GM19099 (cell line): Measurements from ENCODE around the gene ACACA.

Source experiments
- POLR2A ChIP-seq: IDR thresholded peaks from 3 replicates; pipeline ENCODE4 v1.6.1; 2011; ENCODE audit warnings: low read depth; ENCODE audit not compliant: insufficient read length; ENCODE audit errors: extremely low read depth

Gene ACACA

DNA sequence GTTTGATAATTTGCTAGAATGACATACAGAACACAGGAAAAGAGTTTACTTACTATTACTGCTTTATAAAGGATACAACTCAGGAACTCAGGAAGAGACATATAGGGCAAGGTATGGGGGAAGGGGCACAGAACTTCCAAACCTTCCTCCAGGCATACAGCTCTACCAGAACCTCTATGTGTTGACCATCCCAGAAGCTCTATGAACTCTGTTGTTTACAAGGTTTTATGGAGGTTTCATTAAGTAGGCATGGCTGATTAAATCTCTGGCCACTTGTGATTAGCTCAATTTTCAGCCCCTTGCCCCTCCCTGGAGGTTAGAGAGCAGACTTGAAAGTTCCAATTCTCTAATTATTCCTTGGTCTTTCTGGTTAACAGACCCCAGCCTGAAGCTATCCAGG is 91.0 kb downstream of the ACACA start:
- TF ChIP-seq POLR2A, result no peak

DNA sequence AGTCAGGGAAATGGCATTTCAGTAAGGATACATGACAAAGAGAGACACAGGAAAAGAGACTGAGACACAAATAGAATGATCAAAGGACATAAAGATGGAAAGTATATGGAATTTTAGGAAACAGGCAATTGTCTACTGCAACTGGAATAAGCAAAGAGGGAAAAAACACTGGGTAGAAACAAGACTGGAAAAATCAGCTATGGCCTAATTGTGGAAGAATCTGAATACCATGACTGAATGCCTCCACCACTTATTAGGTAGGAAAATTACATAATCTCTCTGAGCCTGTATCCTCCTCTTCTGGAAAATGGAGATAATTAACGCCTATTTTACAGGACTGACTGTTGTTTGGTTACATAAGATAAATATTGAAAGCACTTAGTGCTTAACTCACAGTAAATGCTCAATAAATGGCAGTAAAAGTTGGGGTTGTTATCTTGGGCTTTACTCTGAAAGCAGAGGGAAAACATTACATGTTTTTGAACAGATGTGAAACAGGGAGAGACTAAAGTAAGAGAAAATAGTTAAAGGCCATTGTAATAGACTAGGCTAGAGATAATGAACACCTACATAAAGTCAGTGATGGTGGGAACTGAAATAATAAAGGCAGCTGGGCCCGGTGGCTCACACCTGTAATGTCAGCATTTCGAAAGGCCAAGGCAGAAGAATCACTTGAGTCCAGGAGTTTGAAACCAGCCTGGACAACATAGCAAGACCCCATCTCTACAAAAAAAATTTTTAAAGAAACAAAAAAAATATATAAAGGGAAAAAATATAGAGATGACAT is 94.3 kb downstream of the ACACA start:
- TF ChIP-seq POLR2A, result no peak

DNA sequence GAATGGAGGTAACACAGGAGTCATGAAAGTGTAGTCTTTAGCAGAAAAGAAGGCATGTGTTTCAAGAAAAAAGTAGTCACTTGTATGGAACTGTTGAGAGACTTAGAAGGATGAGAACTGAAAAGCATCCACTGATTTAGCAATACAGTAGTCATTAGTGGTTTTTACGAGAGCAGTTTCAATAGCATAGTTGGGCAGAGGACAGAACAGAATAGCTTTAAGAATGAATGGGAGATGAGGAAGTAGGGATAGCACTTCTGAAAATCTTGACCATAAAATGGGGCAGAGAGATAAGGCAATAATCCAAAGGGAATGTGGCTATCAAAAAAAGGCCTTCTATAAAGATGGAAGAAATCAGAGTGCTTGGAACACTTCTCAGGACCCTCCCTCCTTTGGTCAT is 95.7 kb downstream of the ACACA start:
- no peak for TF ChIP-seq POLR2A

DNA sequence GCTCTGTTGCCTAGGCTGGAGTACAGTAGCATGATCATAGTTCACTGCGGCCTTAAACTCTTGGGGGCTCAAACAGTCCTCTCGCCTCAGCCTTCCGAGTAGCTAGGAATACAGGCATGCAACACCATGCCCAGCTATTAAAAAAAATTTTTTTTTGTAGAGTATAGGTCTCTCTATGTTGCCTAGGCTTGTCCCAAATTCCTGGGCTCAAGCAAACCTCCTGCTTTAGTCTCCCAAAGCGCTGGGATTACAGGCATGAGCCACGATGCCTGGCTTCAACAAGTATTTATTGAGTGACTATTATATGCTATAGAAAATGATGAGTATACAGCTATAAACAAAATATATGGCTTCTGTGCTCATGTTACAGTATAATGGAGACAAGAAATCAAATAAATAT is 97.6 kb downstream of the ACACA start:
- no peak for TF ChIP-seq POLR2A

DNA sequence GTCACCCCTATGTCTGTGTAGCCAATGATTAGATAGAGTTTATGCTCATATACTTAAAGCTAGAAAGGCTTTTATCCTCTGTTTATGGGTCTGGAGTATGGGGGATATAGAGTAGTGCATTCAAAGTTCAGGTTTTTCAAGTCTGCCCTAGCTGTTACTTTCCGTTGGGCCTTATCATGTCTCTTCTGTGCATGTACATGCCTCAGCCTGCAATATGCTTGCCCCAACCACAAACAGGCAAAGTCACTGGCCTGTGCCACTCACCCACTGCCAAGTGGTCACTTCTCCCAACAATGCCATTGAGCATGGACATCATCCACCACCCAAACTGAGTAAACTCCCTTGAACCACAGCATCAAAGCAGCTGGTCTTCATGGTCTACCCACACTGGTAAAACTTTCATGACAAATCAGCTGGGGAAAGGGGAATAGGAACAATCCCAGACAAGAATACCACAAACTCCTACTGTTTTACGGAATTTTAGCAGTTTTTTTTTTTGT is 101.2 kb downstream of the ACACA start:
- TF ChIP-seq POLR2A, result no peak

DNA sequence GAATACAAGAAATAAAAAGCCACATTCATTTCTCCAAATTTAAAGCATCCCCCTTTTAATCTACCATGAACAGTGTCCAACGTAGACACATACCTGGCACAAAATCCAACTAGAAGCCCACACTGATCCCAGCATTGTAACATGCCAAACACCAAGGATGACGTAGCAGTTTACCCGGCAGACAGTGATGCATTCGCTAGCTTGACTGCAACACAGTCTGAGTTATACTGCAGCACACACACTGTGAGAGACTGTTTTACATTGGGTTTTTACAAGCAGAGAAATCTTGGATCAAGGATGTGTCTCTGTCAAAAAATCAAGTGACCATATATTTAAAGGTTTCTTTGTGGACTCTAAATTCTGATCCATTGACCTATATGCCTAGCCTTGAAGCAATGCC is 105.3 kb downstream of the ACACA start:
- no peak for TF ChIP-seq POLR2A

DNA sequence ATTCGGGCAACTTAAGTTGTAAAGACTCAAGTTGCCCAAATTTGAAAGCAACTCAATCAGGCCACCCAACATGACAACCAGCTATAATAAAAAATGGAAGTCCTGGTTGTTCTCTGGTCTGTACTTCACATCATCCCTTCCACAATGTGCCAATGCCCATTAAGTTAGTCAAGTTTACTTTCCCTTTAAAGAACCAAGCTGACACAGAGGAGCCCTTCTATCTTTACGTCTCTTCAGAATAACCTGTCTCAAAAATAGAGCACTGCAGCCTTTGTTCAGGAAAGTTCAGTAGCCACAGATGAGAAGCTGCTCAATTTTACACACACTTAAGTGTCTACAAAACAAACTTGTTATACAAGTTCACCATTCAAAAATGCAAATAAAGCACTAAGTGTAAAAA is 106.0 kb downstream of the ACACA start:
- TF ChIP-seq POLR2A, result no peak

DNA sequence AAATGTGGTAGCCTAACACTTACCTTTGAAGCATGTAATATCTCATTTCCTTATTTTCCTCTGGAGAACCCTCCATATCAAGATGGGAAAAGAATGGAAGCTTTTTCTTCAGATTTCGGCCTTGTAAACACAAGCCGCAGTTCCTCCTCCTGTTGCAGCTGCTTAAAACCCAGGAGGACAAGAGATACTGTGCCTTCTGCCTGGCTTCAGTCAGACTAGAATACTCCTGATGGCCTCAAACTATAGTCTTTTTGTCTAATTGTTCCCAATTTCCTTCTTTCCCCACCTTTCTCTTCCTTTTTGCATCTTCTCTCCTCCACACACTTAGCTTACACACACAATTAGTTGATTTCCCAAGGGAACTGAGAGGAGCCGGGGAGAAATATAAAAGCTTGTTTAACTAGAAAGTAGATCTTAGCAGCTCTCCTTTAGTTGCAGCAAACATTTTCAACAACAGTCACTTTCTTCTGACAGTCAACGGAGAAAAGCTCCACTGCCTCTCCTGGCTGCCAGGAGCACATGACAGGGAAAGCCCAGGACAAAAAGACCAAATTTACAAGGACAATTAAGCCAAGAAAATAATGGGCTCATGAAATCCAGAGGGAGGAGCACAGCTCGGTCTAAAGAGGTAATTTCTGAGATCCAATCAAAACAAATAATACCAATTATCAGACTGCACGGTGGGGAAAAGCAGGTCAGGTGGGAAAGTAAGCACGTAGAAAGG is 107.2 kb downstream of the ACACA start:
- no peak for TF ChIP-seq POLR2A

DNA sequence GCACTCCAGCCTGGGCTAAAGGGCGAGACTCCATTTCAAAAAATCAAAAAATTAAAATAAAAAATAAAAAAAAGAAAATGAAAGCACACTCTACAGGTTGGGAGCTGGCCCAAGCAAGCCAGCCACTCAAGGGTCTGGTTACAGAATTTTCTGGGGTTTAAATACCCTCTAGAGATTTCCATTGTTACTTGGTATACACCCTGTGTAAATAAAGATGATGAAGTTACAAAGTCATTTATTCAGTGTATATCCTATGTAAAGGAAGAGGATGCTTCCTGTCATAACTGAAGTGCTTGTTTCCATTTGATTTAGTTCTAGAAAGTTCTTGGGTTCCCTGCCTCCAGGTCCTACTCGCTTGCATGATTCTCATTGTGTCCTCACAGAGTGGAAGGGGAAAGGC is 110.7 kb downstream of the ACACA start:
- no peak for TF ChIP-seq POLR2A

DNA sequence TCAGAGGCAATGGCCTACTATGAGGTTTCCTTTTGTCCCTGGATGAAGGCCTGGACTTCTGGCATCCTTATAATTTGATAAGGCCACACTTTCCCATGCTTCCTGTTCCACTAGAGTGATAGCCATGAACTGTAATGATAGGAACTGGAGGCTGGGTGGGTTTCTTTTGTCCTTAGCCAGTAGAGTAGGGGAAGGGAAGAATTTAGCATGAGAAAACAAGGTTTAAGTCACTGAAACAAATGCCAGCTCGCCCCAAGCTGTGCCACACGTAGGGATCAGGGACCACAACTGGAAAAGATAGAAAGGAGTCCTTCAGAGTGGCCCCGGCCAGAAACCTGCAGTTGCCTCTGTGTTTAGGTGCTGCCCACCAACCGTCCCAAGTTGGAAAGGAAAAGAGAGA is 111.7 kb downstream of the ACACA start:
- no peak for TF ChIP-seq POLR2A

DNA sequence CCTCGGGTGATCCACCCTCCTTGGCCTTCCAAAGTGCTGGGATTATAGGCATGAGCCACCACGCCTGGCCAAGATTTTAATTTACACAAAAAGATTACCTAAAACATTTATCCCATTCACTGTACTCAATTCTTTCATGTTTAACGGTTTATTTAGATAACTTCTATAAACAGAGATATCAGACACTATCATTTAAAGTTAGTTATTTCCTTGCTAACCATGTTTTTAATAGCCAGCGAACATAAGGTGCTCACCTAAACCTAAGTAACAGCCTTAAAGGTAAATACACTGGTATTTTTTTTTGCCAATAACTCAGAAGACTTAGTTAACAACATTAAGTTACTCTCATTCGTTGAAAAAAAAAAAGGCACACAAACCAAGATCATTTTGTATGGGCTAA is 112.9 kb downstream of the ACACA start:
- no peak for TF ChIP-seq POLR2A

DNA sequence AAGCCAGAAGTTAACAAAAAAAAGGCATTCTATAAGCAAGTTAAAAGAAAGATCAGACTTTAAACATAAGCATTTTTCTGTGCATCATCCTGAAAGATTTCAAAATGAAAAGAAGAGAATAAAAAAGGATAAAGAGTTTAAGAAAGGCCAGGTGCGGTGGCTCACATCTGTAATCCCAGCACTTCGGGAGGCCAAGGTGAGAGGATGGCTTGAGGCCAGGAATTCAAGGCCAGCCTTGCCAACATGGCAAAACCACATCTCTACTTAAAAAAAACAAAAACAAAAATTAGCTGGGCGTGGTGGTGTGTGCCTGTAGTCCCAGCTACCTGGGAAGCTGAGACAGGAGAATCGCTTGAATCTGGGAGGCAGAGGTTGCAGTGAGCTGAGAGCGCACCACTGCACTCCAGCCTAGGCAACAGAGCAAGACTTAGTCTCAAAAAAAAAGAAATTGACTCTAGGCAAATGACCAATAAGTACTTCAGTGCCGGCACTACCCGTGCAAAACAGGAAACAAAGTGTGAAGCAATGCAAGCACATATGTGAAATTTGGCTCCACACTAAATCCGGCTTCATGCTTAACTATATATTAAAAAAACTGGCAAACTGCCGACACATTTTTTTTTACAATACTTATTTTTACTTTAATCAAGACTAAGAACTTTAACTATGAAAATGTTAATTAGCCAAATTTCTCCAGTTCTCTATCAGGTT is 114.1 kb downstream of the ACACA start:
- TF ChIP-seq POLR2A, result no peak

DNA sequence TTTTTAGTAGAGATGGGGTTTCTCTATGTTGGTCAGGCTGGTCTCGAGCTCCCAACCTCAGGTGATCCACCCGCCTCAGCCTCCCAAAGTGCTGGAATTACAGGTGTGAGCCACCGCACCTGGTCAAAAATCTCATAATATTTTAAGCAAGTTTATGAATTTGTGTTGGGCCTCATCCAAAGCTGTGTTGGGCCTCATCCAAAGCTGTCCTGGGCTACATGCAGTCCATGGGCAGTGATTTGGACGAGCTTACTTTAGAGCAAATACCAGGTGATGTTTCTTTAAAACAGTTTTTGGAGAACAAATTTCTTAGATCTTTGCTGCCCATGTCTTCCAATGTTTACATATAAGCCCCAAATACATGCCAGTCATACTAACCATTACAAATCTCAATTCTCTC is 115.3 kb downstream of the ACACA start:
- no peak for TF ChIP-seq POLR2A

DNA sequence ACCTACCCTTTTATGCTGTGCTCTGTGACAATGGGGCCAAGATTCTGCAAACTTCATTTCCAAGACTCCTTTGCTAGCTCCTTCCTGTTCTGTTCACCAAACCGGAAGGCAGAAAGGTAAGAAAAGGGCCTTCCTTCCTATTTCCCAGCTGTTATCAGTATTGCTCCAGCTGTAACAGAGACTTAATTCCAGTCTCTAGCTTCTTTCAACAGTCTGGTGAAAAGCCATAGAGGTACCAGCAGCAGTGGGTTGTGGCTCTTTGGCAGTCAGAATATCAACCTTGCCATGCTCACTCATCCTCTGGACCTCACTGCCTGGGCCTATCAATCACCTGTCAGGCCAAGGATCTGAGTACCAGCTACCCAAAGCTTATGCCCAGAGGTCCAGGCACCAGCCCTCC is 120.2 kb downstream of the ACACA start:
- TF ChIP-seq POLR2A, result no peak

DNA sequence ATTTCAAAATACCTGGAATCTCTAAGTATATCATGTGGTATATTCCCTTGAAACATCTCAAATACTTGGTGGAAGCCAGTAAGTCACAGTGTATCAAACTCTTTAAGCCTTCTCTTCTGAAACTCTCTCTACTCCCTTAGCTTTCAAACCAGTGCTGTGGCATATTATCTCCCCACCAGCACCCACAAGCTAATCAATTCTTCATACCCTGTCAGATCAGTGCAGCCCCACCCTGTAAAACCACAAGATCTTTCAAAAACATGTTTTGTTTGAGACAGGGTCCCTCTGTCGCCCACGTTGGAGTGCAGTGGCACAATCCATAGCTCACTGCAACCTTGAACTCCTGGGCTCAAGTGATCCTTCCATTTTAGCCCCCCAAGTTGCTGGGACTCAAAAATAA is 122.4 kb downstream of the ACACA start:
- no peak for TF ChIP-seq POLR2A

DNA sequence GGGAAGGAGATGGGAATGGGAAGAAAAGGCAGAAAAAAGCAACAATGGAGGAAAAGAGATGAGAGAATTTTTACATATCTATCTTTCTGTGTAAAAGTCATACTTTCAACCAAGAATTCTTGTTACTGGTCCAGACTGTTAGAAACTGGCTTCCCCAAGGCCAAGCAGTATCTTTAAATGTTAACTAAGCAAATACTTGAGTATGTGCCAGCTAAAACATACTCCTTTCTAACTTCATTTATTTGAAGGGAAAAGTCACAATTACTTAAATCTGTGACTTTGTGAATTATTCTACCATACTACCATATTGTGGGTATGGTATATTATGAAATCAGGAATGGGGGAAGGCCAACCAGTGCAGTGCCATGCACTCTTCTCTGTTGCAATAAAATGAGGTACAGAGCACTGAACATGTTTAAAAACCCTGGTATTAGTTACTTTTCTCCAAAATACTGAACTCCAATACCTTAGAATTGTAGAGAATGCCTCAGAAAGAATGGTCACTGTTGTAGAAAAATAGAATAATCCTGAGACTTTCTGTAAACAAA is 123.1 kb downstream of the ACACA start:
- no peak for TF ChIP-seq POLR2A

DNA sequence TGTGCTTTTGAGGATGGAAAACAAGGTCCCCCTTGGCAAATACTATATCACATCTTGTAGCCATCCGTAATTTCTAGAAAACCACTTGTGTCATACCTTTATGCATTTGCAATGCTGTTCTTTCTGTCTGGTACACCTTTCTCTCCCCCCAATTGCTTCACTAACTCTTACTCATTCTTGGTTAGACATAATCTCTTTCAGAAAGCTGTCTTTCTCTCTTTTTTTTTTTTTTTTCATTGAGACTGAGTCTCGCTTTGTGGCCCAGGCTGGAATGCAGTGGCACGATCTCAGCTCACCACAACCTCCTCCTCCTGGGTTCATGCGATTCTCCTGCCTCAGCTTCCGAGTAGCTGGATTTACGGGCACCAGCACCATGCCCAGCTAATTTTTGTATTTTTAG is 125.8 kb downstream of the ACACA start:
- TF ChIP-seq POLR2A, result no peak
